Measurements from ENCODE around the gene RAI1. TPM values are rescaled to one million over a fixed set of nuclear protein-coding genes. Genes with fewer than 3 reads are reported as not detected.

Gene RAI1
- total and polyA plus RNA-seq, 2 of the 13 experiments (the other 11 are each of a cell fraction or from before 2014, with no cell fraction given) = 3.4 to 5.2 TPM

- TF ChIP-seq ZBTB2 (CRISPR knock-in tag; IDR thresholded peaks at IDR 0.05; ENCODE audit: low read depth) (no peak), NFKBIZ (CRISPR knock-in tag; IDR thresholded peaks at IDR 0.05) (no peak), TFE3 (CRISPR knock-in tag; IDR thresholded peaks at IDR 0.05) (peak; percentile 87), ZC3H4 (CRISPR knock-in tag; IDR thresholded peaks at IDR 0.05; ENCODE audit: borderline replicate concordance) (no peak), AKNA (CRISPR knock-in tag; IDR thresholded peaks at IDR 0.05; ENCODE audit: borderline replicate concordance) (no peak), ZBTB3 (CRISPR knock-in tag; IDR thresholded peaks at IDR 0.05; ENCODE audit: borderline replicate concordance, low read depth) (no peak), BRF2 (CRISPR knock-in tag; IDR thresholded peaks at IDR 0.05) (no peak), MLX (CRISPR knock-in tag; IDR thresholded peaks at IDR 0.05) (peak; percentile 99), ZNF572 (CRISPR knock-in tag; IDR thresholded peaks at IDR 0.05) (no peak), ZNF234 (CRISPR knock-in tag; conservative IDR thresholded peaks at IDR 0.05) (no peak), ATF5 (CRISPR knock-in tag; IDR thresholded peaks at IDR 0.05; ENCODE audit: low read depth) (no peak), NR2F2 (IDR thresholded peaks at IDR 0.05; ENCODE audit: borderline replicate concordance, low read depth) (peak; percentile 91), ELF3 (CRISPR knock-in tag; IDR thresholded peaks at IDR 0.05) (peak; percentile 90), FOXC1 (CRISPR knock-in tag; IDR thresholded peaks at IDR 0.05; ENCODE audit: borderline replicate concordance) (peak; percentile 86), CREB3 (CRISPR knock-in tag; IDR thresholded peaks at IDR 0.05) (no peak), SPEN (CRISPR knock-in tag; IDR thresholded peaks at IDR 0.05; ENCODE audit: low read depth) (peak; percentile 97), HNF4G (IDR thresholded peaks at IDR 0.05; ENCODE audit: borderline replicate concordance, low read depth, low read length) (peak; percentile 95; the same call in 1 of the 2 replicates), HNF4G (CRISPR knock-in tag; IDR thresholded peaks at IDR 0.05; ENCODE audit: borderline replicate concordance, low read depth) (peak; percentile 97)
Measured at GRCh38 chr17:17830740-17831207, 149.5 kb downstream of the RAI1 start (continued).

Data from HepG2 (cell line).